ENCODE measurements around the gene FOXP4.

DNA sequence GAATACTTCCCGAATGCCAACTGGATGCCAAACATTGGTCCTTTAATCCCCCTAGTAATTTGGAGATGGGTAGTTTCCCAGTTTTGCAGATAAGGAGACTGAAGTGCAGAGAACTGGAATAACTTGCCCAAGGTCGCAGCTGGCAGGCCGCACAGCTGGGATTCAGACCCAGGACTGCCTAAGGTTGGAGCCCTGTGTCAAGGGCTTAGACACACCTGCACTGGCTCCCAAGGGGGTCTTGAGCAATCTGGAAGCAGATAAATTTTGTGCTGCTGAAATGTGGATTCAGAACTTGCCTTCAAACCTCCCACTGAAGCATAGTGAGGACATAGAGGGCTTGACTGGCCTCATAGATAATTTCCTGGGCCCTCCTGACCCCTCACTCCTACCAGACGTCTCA, 30.5 kb downstream of the FOXP4 start:
- TF ChIP-seq EZH2phosphoT487 (IDR thresholded peaks at IDR 0.05; ENCODE audit: insufficient read depth, low read depth) = no peak
- TF ChIP-seq EZH2 (IDR thresholded peaks at IDR 0.05; ENCODE audit: insufficient read depth, poor library complexity, severe bottlenecking) = no peak
